ENCODE data around the gene KCNJ4.

Gene KCNJ4

GRCh38 chr22:38467438-38467903, 12.5 kb upstream of the KCNJ4 start (continued):
- no peak for TF ChIP-seq CSRNP3 (CRISPR knock-in tag; IDR thresholded peaks at IDR 0.05)

- no peak for TF ChIP-seq POU6F1 (CRISPR knock-in tag; IDR thresholded peaks at IDR 0.05; ENCODE audit: borderline replicate concordance, low read depth)
- no peak for TF ChIP-seq CSDC2 (CRISPR knock-in tag; IDR thresholded peaks at IDR 0.05)
- TF ChIP-seq ZNF565 (CRISPR knock-in tag; conservative IDR thresholded peaks at IDR 0.05; ENCODE audit: low read depth), result no peak
- TF ChIP-seq SNAI2 (CRISPR knock-in tag; IDR thresholded peaks at IDR 0.05), result no peak
- TF ChIP-seq GLIS3 (CRISPR knock-in tag; IDR thresholded peaks at IDR 0.05), result no peak
- TF ChIP-seq ZNF70 (CRISPR knock-in tag; IDR thresholded peaks at IDR 0.05), result no peak
- TF ChIP-seq BACH2 (CRISPR knock-in tag; IDR thresholded peaks at IDR 0.05; ENCODE audit: borderline replicate concordance), result no peak
- TF ChIP-seq ZNF8 (CRISPR knock-in tag; IDR thresholded peaks at IDR 0.05), result no peak
- no peak for TF ChIP-seq ZFP30 (CRISPR knock-in tag; IDR thresholded peaks at IDR 0.05)
- no peak for TF ChIP-seq TCF4 (CRISPR knock-in tag; IDR thresholded peaks at IDR 0.05; ENCODE audit: borderline replicate concordance)
- TF ChIP-seq CSRNP3 (CRISPR knock-in tag; IDR thresholded peaks at IDR 0.05), result no peak
- TF ChIP-seq TOX (CRISPR knock-in tag; IDR thresholded peaks at IDR 0.05; ENCODE audit: borderline replicate concordance), result no peak
- TF ChIP-seq OSR1 (CRISPR knock-in tag; IDR thresholded peaks at IDR 0.05), result no peak
- no peak for TF ChIP-seq PATZ1 (CRISPR knock-in tag; IDR thresholded peaks at IDR 0.05; ENCODE audit: borderline replicate concordance)
- TF ChIP-seq ARNTL (CRISPR knock-in tag; IDR thresholded peaks at IDR 0.05; ENCODE audit: borderline replicate concordance, low read depth), result no peak
- no peak for TF ChIP-seq TSHZ2 (CRISPR knock-in tag; IDR thresholded peaks at IDR 0.05)
- TF ChIP-seq ISL1 (CRISPR knock-in tag; IDR thresholded peaks at IDR 0.05), result no peak
- no peak for TF ChIP-seq ZFP3 (CRISPR knock-in tag; IDR thresholded peaks at IDR 0.05)
- ATAC-seq, result no peak
These were observed 10.9 kb upstream of the KCNJ4 start for GRCh38 chr22:38465673-38466490.

- ATAC-seq, result no peak
- TF ChIP-seq CSDC2 (CRISPR knock-in tag; IDR thresholded peaks at IDR 0.05), result no peak
- no peak for TF ChIP-seq SNAI2 (CRISPR knock-in tag; IDR thresholded peaks at IDR 0.05)
- no peak for TF ChIP-seq ESRRG (CRISPR knock-in tag; IDR thresholded peaks at IDR 0.05)
- TF ChIP-seq ZNF70 (CRISPR knock-in tag; IDR thresholded peaks at IDR 0.05), result no peak
- TF ChIP-seq CREB5 (CRISPR knock-in tag; IDR thresholded peaks at IDR 0.05; ENCODE audit: low read depth), result no peak
- no peak for TF ChIP-seq GLIS3 (CRISPR knock-in tag; IDR thresholded peaks at IDR 0.05)
- no peak for TF ChIP-seq OSR1 (CRISPR knock-in tag; IDR thresholded peaks at IDR 0.05)
- no peak for TF ChIP-seq TOX (CRISPR knock-in tag; IDR thresholded peaks at IDR 0.05; ENCODE audit: borderline replicate concordance)
- TF ChIP-seq ZC3H10 (CRISPR knock-in tag; IDR thresholded peaks at IDR 0.05), result no peak
- no peak for TF ChIP-seq PATZ1 (CRISPR knock-in tag; IDR thresholded peaks at IDR 0.05; ENCODE audit: borderline replicate concordance)
- TF ChIP-seq ZNF8 (CRISPR knock-in tag; IDR thresholded peaks at IDR 0.05), result no peak
- no peak for TF ChIP-seq ARNTL (CRISPR knock-in tag; IDR thresholded peaks at IDR 0.05; ENCODE audit: borderline replicate concordance, low read depth)
- no peak for TF ChIP-seq ZFP3 (CRISPR knock-in tag; IDR thresholded peaks at IDR 0.05)
- TF ChIP-seq ZFP30 (CRISPR knock-in tag; IDR thresholded peaks at IDR 0.05), result no peak
These were observed 10.1 kb upstream of the KCNJ4 start for GRCh38 chr22:38464992-38465672.
